CD4-positive, alpha-beta memory T cell (primary cell): ENCODE results near the gene SMPD3. TPM values are rescaled to one million over a fixed set of nuclear protein-coding genes. Genes with fewer than 3 reads are reported as not detected.

ENCODE experiments used
- CTCF ChIA-PET: fragments of 350-600 bp; sonication (Branson Sonifier 250); formaldehyde crosslinking; loops from one replicate; lab custom pipeline; 2021; ENCODE audit warnings: inconsistent platforms; ENCODE audit not compliant: partially characterized antibody; lab: Charles Lee
- POLR2A ChIA-PET: fragments of 350-600 bp; sonication (Branson Sonifier 250); formaldehyde crosslinking; loops from one replicate; lab custom pipeline; 2021; ENCODE audit not compliant: partially characterized antibody; lab: Charles Lee
- DNase-seq, 5 donors: peaks; one replicate each; pipeline versions ENCODE4 v3.0.0 to v3.0.0-alpha.2; 2020 to 2022; ENCODE audit warnings: mixed read lengths in 1 of 5
- H3K27ac ChIP-seq: one replicate; pipeline ENCODE4 v1.7.0; 2013; ENCODE audit warnings: low read depth, low read length
- H3K27me3 ChIP-seq: 2 replicates; pipeline ENCODE4 v1.7.0; 2013; ENCODE audit warnings: mild to moderate bottlenecking, low read length, moderate library complexity; ENCODE audit not compliant: insufficient read depth
- H3K36me3 ChIP-seq: 2 replicates; pipeline ENCODE4 v1.7.0; 2013; ENCODE audit warnings: mild to moderate bottlenecking, low read length, moderate library complexity; ENCODE audit not compliant: insufficient read depth
- H3K4me1 ChIP-seq: 2 replicates; pipeline ENCODE4 v1.7.0; 2013; ENCODE audit warnings: mild to moderate bottlenecking, low read length, moderate library complexity; ENCODE audit not compliant: insufficient read depth
- H3K4me3 ChIP-seq, 2 donors: one replicate each; pipeline ENCODE4 v1.7.0; 2013; ENCODE audit warnings: low read length in 2 of 2, mild to moderate bottlenecking in 1 of 2
- H3K9me3 ChIP-seq, 2 donors: one replicate each; pipeline ENCODE4 v1.7.0; 2013; ENCODE audit warnings: low read length in 2 of 2, control low read depth in 1 of 2; ENCODE audit not compliant: control insufficient read depth in 1 of 2
- H3K27ac Mint-ChIP-seq, 7 donors: one replicate each; pipeline ENCODE4 v1.8.0; 2020 to 2021; ENCODE audit warnings: mixed read lengths in 7 of 7, mild to moderate bottlenecking in 6 of 7, inconsistent platforms in 3 of 7, moderate library complexity in 3 of 7
- H3K27me3 Mint-ChIP-seq, 2 donors: one replicate each; pipeline ENCODE4 v1.8.0; 2020 to 2021; ENCODE audit warnings: mixed read lengths in 2 of 2
- H3K36me3 Mint-ChIP-seq, 2 donors: one replicate each; pipeline ENCODE4 v1.8.0; 2020 to 2021; ENCODE audit warnings: mixed read lengths in 2 of 2, inconsistent platforms in 1 of 2, mild to moderate bottlenecking in 1 of 2
- H3K4me1 Mint-ChIP-seq, 4 donors: one replicate each; pipeline ENCODE4 v1.8.0; 2020 to 2021; ENCODE audit warnings: mixed read lengths in 4 of 4, mild to moderate bottlenecking in 1 of 4
- H3K4me3 Mint-ChIP-seq, 8 donors: one replicate each; pipeline ENCODE4 v1.8.0; 2020 to 2021; ENCODE audit warnings: mixed read lengths in 8 of 8, mild to moderate bottlenecking in 7 of 8, moderate library complexity in 6 of 8, inconsistent platforms in 3 of 8
- H3K9me3 Mint-ChIP-seq, 8 donors: one replicate each; pipeline ENCODE4 v1.8.0; 2020 to 2021; ENCODE audit warnings: mixed read lengths in 8 of 8, mild to moderate bottlenecking in 5 of 8, inconsistent platforms in 3 of 8, moderate library complexity in 1 of 8
- intact Hi-C: fragments of 100-400 bp; cut with micrococcal nuclease; formaldehyde crosslinking; loops from one replicate; pipeline ENCODE4 v1.15.1; 2023
- polyA plus RNA-seq, 2 donors: library from polyadenylated mRNA; unstranded; fragments of 300-500 nt; fragmentation: Illumina TruSeq; gene quantifications; one replicate each; pipeline ENCODE4 v1.2.3, GENCODE V29; 2021
- total RNA-seq, 2 experiments: library from RNA; stranded (reverse); gene quantifications; one replicate each; pipeline ENCODE4 v1.2.3, GENCODE V29; 2021

SMPD3 gene
- total and polyA plus RNA-seq, 4 experiments from 2014 or later, result 0.63 to 3.1 (median 0.87) TPM

DNA sequence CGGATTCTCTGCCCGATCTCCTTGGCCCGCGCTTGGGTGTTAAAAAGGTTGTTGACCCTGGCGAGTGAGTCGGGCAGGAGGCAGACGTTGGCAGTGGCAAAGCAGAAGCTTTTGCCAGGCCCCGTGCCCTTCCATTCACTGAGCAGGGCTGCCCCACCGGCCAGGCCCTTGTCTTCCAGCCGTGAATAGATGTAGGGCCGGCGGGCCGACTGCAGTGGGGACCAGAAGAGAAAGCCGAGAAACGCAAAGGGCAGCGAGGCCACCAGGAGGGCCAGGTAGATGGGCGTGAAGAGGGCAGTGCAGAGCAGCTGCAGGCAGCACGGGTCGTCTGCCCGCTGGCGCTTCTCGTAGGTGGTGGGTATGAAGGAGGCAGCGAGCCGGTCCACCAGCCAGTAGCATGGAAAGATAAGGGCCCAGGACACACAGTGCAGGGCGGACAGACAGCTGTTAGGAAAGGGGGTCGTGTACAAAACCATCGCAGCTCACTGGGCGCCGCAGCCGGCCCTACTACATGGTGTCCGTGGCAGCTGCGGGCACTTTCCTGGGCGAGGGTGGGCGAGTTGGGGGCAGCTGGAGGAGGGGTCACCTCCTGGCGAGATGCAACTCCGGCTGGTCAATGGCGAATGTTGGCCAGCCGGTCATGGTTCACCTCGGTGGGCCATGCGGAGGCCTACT, 76.5 kb downstream of the SMPD3 start:
- H3K27ac ChIP-seq, result no peak overlapping the region
- Mint-ChIP-seq H3K27me3 (no peaks in the 10 kb centered on the region), H3K36me3 (no peaks in the 10 kb centered on the region), H3K9me3 (no peaks in the 10 kb centered on the region), H3K4me3 (peak overlapping the region in 1 of 8 donors; percentile 57), H3K27ac (peak overlapping the region in 2 of 7 donors; percentile 42 to 62), H3K4me1 (peaks cover 18 to 41% (median 31%) of the 10 kb centered on the region in 4 donors)
- H3K27me3 ChIP-seq, result no peaks in the 10 kb centered on the region
- intact Hi-C loops, result no loop called here
- POLR2A ChIA-PET, result interaction anchor here (0.5 to 1.2 kb wide), 2 partner anchors 16 to 133 kb away, joined by 3 read pairs; no protein-coding TSS in a partner anchor
- H3K4me3 ChIP-seq, result no peak overlapping the region
- DNase-seq, result peak in 1 of 5 donors; percentile 24
- H3K9me3 ChIP-seq, result no peaks in the 10 kb centered on the region
- CTCF ChIA-PET, result interaction anchor here (1.2 to 1.6 kb wide), 2 partner anchors 139 to 149 kb away, joined by 3 read pairs; no protein-coding TSS in a partner anchor
- no peaks in the 10 kb centered on the region for H3K36me3 ChIP-seq
- H3K4me1 ChIP-seq, result peaks cover 46% of the 10 kb centered on the region

- H3K36me3 Mint-ChIP-seq, result no peaks in the 10 kb centered on the region
- H3K27me3 Mint-ChIP-seq, result no peaks in the 10 kb centered on the region
- no peak overlapping the region for H3K4me3 ChIP-seq
- no peaks in the 10 kb centered on the region for H3K9me3 ChIP-seq
- H3K4me1 Mint-ChIP-seq, result peaks cover 18 to 41% (median 31%) of the 10 kb centered on the region in 4 donors
- ChIA-PET CTCF (interaction anchor here (1.6 kb wide), 1 partner anchor 139 kb away, joined by 3 read pairs; no protein-coding TSS in a partner anchor), POLR2A (interaction anchor here (1.2 kb wide), 1 partner anchor 15 kb away, joined by 3 read pairs; no protein-coding TSS in a partner anchor)
- no peak overlapping the region for H3K4me3 Mint-ChIP-seq
- intact Hi-C loops, result no loop called here
- H3K9me3 Mint-ChIP-seq, result no peaks in the 10 kb centered on the region
- no peaks in the 10 kb centered on the region for H3K36me3 ChIP-seq
- no peaks in the 10 kb centered on the region for H3K27me3 ChIP-seq
- no peak overlapping the region for H3K27ac Mint-ChIP-seq
- no peak for DNase-seq
- peaks cover 46% of the 10 kb centered on the region for H3K4me1 ChIP-seq
- no peak overlapping the region for H3K27ac ChIP-seq
Observed at GRCh38 chr16:68371276-68371651, 77.0 kb downstream of the SMPD3 start.

GRCh38 chr16:68370581-68371275, 77.6 kb downstream of the SMPD3 start:
- DNase-seq, result peak; percentile 29 to 37 (median 35)
- H3K4me1 Mint-ChIP-seq, result peaks cover 20 to 45% (median 32%) of the 10 kb centered on the region in 4 donors
- Histone ChIP-seq H3K9me3 (no peaks in the 10 kb centered on the region), H3K27me3 (no peaks in the 10 kb centered on the region), H3K27ac (no peak overlapping the region), H3K4me3 (no peak overlapping the region), H3K36me3 (no peaks in the 10 kb centered on the region), H3K4me1 (peaks cover 46% of the 10 kb centered on the region)
- CTCF ChIA-PET, result interaction anchor here (1.6 to 4.1 kb wide), 2 partner anchors 139 to 140 kb away, joined by 3 to 14 read pairs; no protein-coding TSS in a partner anchor
- POLR2A ChIA-PET, result interaction anchor here (0.6 to 1.2 kb wide), 5 partner anchors 15 to 152 kb away, joined by 3 to 4 read pairs (median 3); no protein-coding TSS in a partner anchor
- peak overlapping the region in 6 of 8 donors; percentile 32 to 72 (median 50) for H3K4me3 Mint-ChIP-seq
- intact Hi-C loops, result no loop called here
- no peaks in the 10 kb centered on the region for H3K9me3 Mint-ChIP-seq
- no peaks in the 10 kb centered on the region for H3K27me3 Mint-ChIP-seq
- no peaks in the 10 kb centered on the region for H3K36me3 Mint-ChIP-seq
- peak overlapping the region in 2 of 7 donors; percentile 36 to 59 for H3K27ac Mint-ChIP-seq

GRCh38 chr16:68369697-68370580, 78.4 kb downstream of the SMPD3 start:
- Mint-ChIP-seq H3K36me3 (no peaks in the 10 kb centered on the region), H3K9me3 (no peaks in the 10 kb centered on the region), H3K27ac (peak overlapping the region in 4 of 7 donors; percentile 4 to 59 (median 33)), H3K4me3 (peak overlapping the region in 7 of 8 donors; percentile 8 to 72 (median 49)), H3K27me3 (no peaks in the 10 kb centered on the region), H3K4me1 (peaks cover 20 to 51% (median 36%) of the 10 kb centered on the region in 4 donors)
- peak in 3 of 5 donors; percentile 19 to 44 (median 24) for DNase-seq
- intact Hi-C loops, result no loop called here
- ChIA-PET POLR2A (interaction anchor here (0.6 to 1.6 kb wide), 5 partner anchors 26 to 152 kb away, joined by 3 to 6 read pairs (median 3); no protein-coding TSS in a partner anchor), CTCF (interaction anchor here (0.7 to 4.1 kb wide), 6 partner anchors 14 to 151 kb away, joined by 3 to 14 read pairs (median 3); no protein-coding TSS in a partner anchor)
- Histone ChIP-seq H3K36me3 (no peaks in the 10 kb centered on the region), H3K4me3 (no peak overlapping the region), H3K9me3 (no peaks in the 10 kb centered on the region), H3K4me1 (peaks cover 47% of the 10 kb centered on the region), H3K27ac (no peak overlapping the region), H3K27me3 (no peaks in the 10 kb centered on the region)

GRCh38 chr16:68369168-68369567, 79.1 kb downstream of the SMPD3 start:
- Mint-ChIP-seq H3K9me3 (no peaks in the 10 kb centered on the region), H3K27me3 (no peaks in the 10 kb centered on the region), H3K36me3 (no peaks in the 10 kb centered on the region), H3K27ac (peak overlapping the region in 4 of 7 donors; percentile 4 to 42 (median 32)), H3K4me1 (peaks cover 20 to 59% (median 42%) of the 10 kb centered on the region in 4 donors), H3K4me3 (peak overlapping the region in 4 of 8 donors; percentile 15 to 67 (median 40))
- Histone ChIP-seq H3K27ac (no peak overlapping the region), H3K36me3 (no peaks in the 10 kb centered on the region), H3K4me1 (peaks cover 53% of the 10 kb centered on the region), H3K4me3 (no peak overlapping the region), H3K27me3 (no peaks in the 10 kb centered on the region), H3K9me3 (no peaks in the 10 kb centered on the region)
- ChIA-PET POLR2A (interaction anchor here (1.6 kb wide), 1 partner anchor 49 kb away, joined by 6 read pairs; no protein-coding TSS in a partner anchor), CTCF (interaction anchor here (0.7 to 4.1 kb wide), 10 partner anchors 10 to 151 kb away, joined by 3 to 14 read pairs (median 3); no protein-coding TSS in a partner anchor)
- intact Hi-C loops, result no loop called here
- peak in 1 of 5 donors; percentile 11 for DNase-seq

DNA sequence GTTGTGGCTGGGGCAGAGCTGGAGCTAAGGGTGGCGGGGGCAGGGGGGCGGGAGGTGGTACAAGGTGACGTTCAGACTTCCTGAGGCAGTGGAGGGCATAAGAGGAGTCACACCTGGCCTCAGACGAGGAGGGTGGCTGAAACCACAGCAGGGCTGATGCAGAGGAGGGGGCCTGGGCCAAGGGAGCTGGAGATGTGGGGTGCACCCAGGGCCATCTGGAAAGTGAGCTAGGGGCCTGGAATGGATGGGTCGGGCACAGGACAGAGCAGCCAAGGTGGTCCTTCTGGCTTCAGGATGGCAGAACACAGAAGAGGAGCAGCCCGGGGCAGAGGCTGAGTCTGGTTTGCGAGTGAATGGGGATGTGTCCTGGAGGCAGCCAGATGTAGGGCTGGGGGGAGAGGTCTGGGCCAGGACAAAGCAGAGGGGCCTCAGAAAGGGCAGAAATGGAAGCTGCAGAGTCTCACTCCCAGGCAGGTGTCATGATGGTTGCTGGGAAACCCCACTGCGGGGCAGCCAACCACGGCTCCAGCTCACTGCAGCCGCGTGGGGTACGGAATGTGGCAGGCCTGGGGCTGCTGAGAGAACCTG, 79.9 kb downstream of the SMPD3 start:
- no peaks in the 10 kb centered on the region for H3K27me3 Mint-ChIP-seq
- no peaks in the 10 kb centered on the region for H3K9me3 Mint-ChIP-seq
- CTCF ChIA-PET, result interaction anchor here (0.7 to 4.1 kb wide), 8 partner anchors 9 to 152 kb away, joined by 3 to 14 read pairs (median 4); no protein-coding TSS in a partner anchor
- peak overlapping the region in 7 of 8 donors; percentile 32 to 75 (median 63) for H3K4me3 Mint-ChIP-seq
- no peaks in the 10 kb centered on the region for H3K36me3 Mint-ChIP-seq
- H3K27ac Mint-ChIP-seq, result peak overlapping the region in 2 of 7 donors; percentile 36 to 57
- POLR2A ChIA-PET, result interaction anchor here (0.8 to 1.6 kb wide), 3 partner anchors 12 to 49 kb away, joined by 3 to 6 read pairs (median 3); no protein-coding TSS in a partner anchor
- no peak overlapping the region for H3K4me3 ChIP-seq
- peaks cover 57% of the 10 kb centered on the region for H3K4me1 ChIP-seq
- no peaks in the 10 kb centered on the region for H3K36me3 ChIP-seq
- no peak overlapping the region for H3K27ac ChIP-seq
- H3K9me3 ChIP-seq, result no peaks in the 10 kb centered on the region
- DNase-seq, result peak in 1 of 5 donors; percentile 36
- H3K27me3 ChIP-seq, result no peaks in the 10 kb centered on the region
- H3K4me1 Mint-ChIP-seq, result peaks cover 21 to 63% (median 44%) of the 10 kb centered on the region in 4 donors
- intact Hi-C loops, result no loop called here
